Ovary (tissue), 9 donors: ENCODE results near the gene PDC. TPM values are rescaled to one million over a fixed set of nuclear protein-coding genes. Genes with fewer than 3 reads are reported as not detected.

ENCODE experiments used
- DNase-seq, 5 donors: peaks; one replicate each; pipeline ENCODE4 v3.0.0-alpha.2; 2019 to 2020
- H3K27ac ChIP-seq, 2 donors: fragments of 200-600 bp; one replicate each; pipeline versions ENCODE4 v1.5.1 to v1.8.0; 2019 to 2022
- H3K27me3 ChIP-seq: fragments of 200-600 bp; one replicate; pipeline ENCODE4 v1.8.0; 2022
- H3K36me3 ChIP-seq: fragments of 200-600 bp; sonication (generic); one replicate; pipeline ENCODE4 v1.5.1; 2019
- H3K4me1 ChIP-seq: one replicate; pipeline ENCODE4 v1.8.1; 2013; ENCODE audit warnings: mild to moderate bottlenecking, moderate library complexity; ENCODE audit not compliant: insufficient read depth
- H3K4me3 ChIP-seq: fragments of 200-600 bp; sonication (generic); one replicate; pipeline ENCODE4 v1.5.1; 2017
- H3K9me3 ChIP-seq, 2 donors: fragments of 200-600 bp in 1 of 2; sonication (generic) in 1 of 2; one replicate each; pipeline versions ENCODE4 v1.5.1 to v1.8.1; 2013 to 2019; ENCODE audit warnings: mild to moderate bottlenecking in 1 of 2, moderate library complexity in 1 of 2
- EP300 ChIP-seq: sonication (generic); formaldehyde crosslinking; IDR thresholded peaks from one replicate; pipeline ENCODE4 v1.6.1; 2017; ENCODE audit warnings: antibody characterized with exemption
- POLR2A ChIP-seq: fragments of 450-650 bp; IDR thresholded peaks from one replicate; pipeline ENCODE4 v1.6.1; 2017; ENCODE audit warnings: antibody characterized with exemption, mild to moderate bottlenecking, moderate library complexity
- WGBS, 3 donors: extraction: QIAGEN DNeasy Blood & Tissue Kit in 1 of 3; methylation state at CpG; one replicate each; pipeline versions ENCODE4 v1.1.5 to v1.1.7; 2013 to 2017; 5-methylcytosine and 5-hydroxymethylcytosine counted together
- intact Hi-C, 4 donors: fragments of 100-400 bp; cut with DNase I; formaldehyde crosslinking; loops; one replicate each; pipeline versions ENCODE4 v1.11.0 to v1.15.1; 2022 to 2023
- polyA plus RNA-seq, 2 donors: library from polyadenylated mRNA; stranded (reverse); fragments of 200-250 nt in 1 of 2; fragments of 350-450 nt in 1 of 2; fragmentation: Illumina TruSeq in 1 of 2; extraction: RNeasy Lipid Tissue Mini Kit (QIAGEN cat#74804) in 1 of 2; gene quantifications; one replicate each; pipeline ENCODE4 v1.2.3, GENCODE V29; 2013 to 2014
- total RNA-seq, 7 donors: library from RNA; depleted of rRNA in 2 of 7; stranded (reverse); fragments of >200 nt in 2 of 7; fragmentation: NEBNext Ultra II Directional in 3 of 7; extraction: Animal tissue kit (Norgen Biotek cat#: 25700) in 3 of 7; gene quantifications; one replicate each; pipeline versions ENCODE4 v1.1.0 to v1.2.4, GENCODE V29; 2016 to 2023
- TF ChIP-seq, protein P1 (sequence below), 3 donors: fragments of 450-650 bp in 2 of 3; fragments of 200-600 bp in 1 of 3; IDR thresholded peaks; one replicate each; pipeline versions ENCODE4 v1.5.1 to v1.8.0; 2016 to 2022; ENCODE audit warnings: antibody characterized with exemption in 3 of 3, mild to moderate bottlenecking in 1 of 3
- donor health status: DM: no; HTN: no; CAD: no; lungs with moderate emphysema.
- donor health status: DM: no; HTN: no; CAD: no.
- donor health status: Bipolar disorder and iron deficiency.
- donor health status: DM: yes; HTN: yes; CAD: no.
- donor health status: DM: no; HTN: no; CAD: no.
- donor health status: DM: yes; HTN: yes; CAD: no.

The PDC gene
- total and polyA plus RNA-seq, 9 donors: not detected

GRCh38 chr1:186442651-186443375 lies 18.1 kb downstream of the PDC start:
- DNase-seq: no peak
- Histone ChIP-seq H3K9me3 (no peaks in the 10 kb centered on the region), H3K27me3 (no peaks in the 10 kb centered on the region), H3K36me3 (no peaks in the 10 kb centered on the region), H3K4me1 (no peaks in the 10 kb centered on the region), H3K27ac (no peak overlapping the region), H3K4me3 (no peak overlapping the region)
- WGBS, 3 donors: 33 to 44% (median 34%) methylated on average over 1 of the region's 1 CpG
- intact Hi-C loops: no loop called here
- TF ChIP-seq POLR2A (no peak), EP300 (no peak)
- TF ChIP-seq, protein P1, sequence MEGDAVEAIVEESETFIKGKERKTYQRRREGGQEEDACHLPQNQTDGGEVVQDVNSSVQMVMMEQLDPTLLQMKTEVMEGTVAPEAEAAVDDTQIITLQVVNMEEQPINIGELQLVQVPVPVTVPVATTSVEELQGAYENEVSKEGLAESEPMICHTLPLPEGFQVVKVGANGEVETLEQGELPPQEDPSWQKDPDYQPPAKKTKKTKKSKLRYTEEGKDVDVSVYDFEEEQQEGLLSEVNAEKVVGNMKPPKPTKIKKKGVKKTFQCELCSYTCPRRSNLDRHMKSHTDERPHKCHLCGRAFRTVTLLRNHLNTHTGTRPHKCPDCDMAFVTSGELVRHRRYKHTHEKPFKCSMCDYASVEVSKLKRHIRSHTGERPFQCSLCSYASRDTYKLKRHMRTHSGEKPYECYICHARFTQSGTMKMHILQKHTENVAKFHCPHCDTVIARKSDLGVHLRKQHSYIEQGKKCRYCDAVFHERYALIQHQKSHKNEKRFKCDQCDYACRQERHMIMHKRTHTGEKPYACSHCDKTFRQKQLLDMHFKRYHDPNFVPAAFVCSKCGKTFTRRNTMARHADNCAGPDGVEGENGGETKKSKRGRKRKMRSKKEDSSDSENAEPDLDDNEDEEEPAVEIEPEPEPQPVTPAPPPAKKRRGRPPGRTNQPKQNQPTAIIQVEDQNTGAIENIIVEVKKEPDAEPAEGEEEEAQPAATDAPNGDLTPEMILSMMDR (IDR thresholded peaks at IDR 0.05): no peak

GRCh38 chr1:186440584-186440983 lies 20.3 kb downstream of the PDC start:
- Histone ChIP-seq H3K36me3 (no peaks in the 10 kb centered on the region), H3K27ac (no peak overlapping the region), H3K4me1 (no peaks in the 10 kb centered on the region), H3K4me3 (no peak overlapping the region), H3K9me3 (no peaks in the 10 kb centered on the region), H3K27me3 (no peaks in the 10 kb centered on the region)
- intact Hi-C loops: no loop called here
- 22 to 33% (median 31%) methylated on average over 3 of the region's 3 CpGs for WGBS, 3 donors
- TF ChIP-seq, protein P1 (IDR thresholded peaks at IDR 0.05): no peak
- TF ChIP-seq EP300 (no peak), POLR2A (no peak)
- no peak for DNase-seq

DNA sequence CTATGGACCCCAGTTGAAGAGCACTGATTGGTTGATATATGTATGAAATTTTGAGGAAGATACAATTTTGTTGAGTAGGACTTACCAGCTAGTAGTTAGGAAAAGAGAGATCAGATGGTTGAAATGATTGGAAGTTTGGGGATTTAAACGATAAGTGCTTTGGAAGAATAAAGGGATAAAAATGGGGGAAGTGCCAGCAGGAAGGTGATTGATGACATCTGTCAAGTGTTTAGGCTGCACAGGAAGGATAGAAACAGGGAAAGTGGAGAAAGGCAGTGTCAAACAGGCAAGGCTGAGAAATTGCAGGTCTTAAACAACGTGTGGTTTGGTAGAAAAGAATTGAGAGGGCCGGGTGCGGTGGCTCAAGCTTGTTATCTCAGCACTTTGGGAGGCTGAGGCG lies 22.3 kb downstream of the PDC start:
- TF ChIP-seq, protein P1 (IDR thresholded peaks at IDR 0.05): no peak
- TF ChIP-seq POLR2A: no peak
- no peak for TF ChIP-seq EP300
- intact Hi-C loops: no loop called here
- H3K36me3 ChIP-seq: no peaks in the 10 kb centered on the region
- no peak for DNase-seq
- no peak overlapping the region for H3K27ac ChIP-seq
- 73 to 83% (median 80%) methylated on average over 5 of the region's 5 CpGs for WGBS, 3 donors
- H3K4me1 ChIP-seq: no peaks in the 10 kb centered on the region
- no peak overlapping the region for H3K4me3 ChIP-seq
- H3K27me3 ChIP-seq: no peaks in the 10 kb centered on the region
- H3K9me3 ChIP-seq: no peaks in the 10 kb centered on the region

- DNase-seq: no peak
- H3K27ac ChIP-seq: no peak overlapping the region
- intact Hi-C loops: no loop called here
- no peaks in the 10 kb centered on the region for H3K27me3 ChIP-seq
- no peak overlapping the region for H3K4me3 ChIP-seq
- no peaks in the 10 kb centered on the region for H3K36me3 ChIP-seq
- TF ChIP-seq EP300 (no peak), POLR2A (no peak)
- TF ChIP-seq, protein P1 (IDR thresholded peaks at IDR 0.05): no peak
- no peaks in the 10 kb centered on the region for H3K9me3 ChIP-seq
- WGBS, 3 donors: 93 to 97% (median 96%) methylated on average over 1 of the region's 1 CpG
- H3K4me1 ChIP-seq: no peaks in the 10 kb centered on the region
These were observed 25.6 kb downstream of the PDC start for GRCh38 chr1:186435336-186435735.
